CD4-positive, alpha-beta T cell treated with Interferon alpha-2 for 1 hour (primary cell): ENCODE results near the gene SIT1.
"Not testable (repeated sequence)": the region's sequence is repeated elsewhere in the genome, so short reads cannot be mapped to it uniquely, and the experiment has no call there.

Experiments
- DNase-seq, 2 donors: peaks; one replicate each; pipeline ENCODE4 v3.0.0-alpha.2; 2020 to 2022

Gene SIT1

GRCh38 chr9:35659340-35659739 is 8.6 kb upstream of the SIT1 start:
- DNase-seq: no peak

- no peak for DNase-seq
These were observed 8.2 kb upstream of the SIT1 start for GRCh38 chr9:35658968-35659220.

- DNase-seq: peak; percentile 86 to 87
These were observed 7.6 kb upstream of the SIT1 start, which contains the start of gene CCDC107 for GRCh38 chr9:35658137-35658967. Gene CCDC107, plus strand, starts transcription at chr9:35658292. Its CDS starts 88 bp downstream, at chr9:35658380.

- DNase-seq: peak; percentile 92
These were observed 6.9 kb upstream of the SIT1 start, which contains the start of gene RMRP for GRCh38 chr9:35657546-35658136. Gene RMRP, minus strand, starts transcription at chr9:35658019.

GRCh38 chr9:35656831-35657545 is 6.3 kb upstream of the SIT1 start:
- no peak for DNase-seq

- DNase-seq: no peak
These were observed 5.6 kb upstream of the SIT1 start for GRCh38 chr9:35656348-35656747.

- DNase-seq: no peak
These were observed 2.9 kb upstream of the SIT1 start for GRCh38 chr9:35653611-35654010.

- no peak for DNase-seq
These were observed 2.1 kb upstream of the SIT1 start for GRCh38 chr9:35652829-35653209.

- no peak for DNase-seq
These were observed 1.5 kb upstream of the SIT1 start for GRCh38 chr9:35651956-35652828.

- DNase-seq: peak in 1 of 2 donors; percentile 55
These were observed 1.0 kb downstream of the SIT1 start for GRCh38 chr9:35649431-35650340.

- DNase-seq: peak; percentile 90 to 93
These were observed 4.0 kb downstream of the SIT1 start for GRCh38 chr9:35646533-35647265.

- DNase-seq: no peak
These were observed 4.6 kb downstream of the SIT1 start for GRCh38 chr9:35646153-35646532.

- DNase-seq: not testable (repeated sequence)
These were observed 5.0 kb downstream of the SIT1 start for GRCh38 chr9:35645736-35646135.

- DNase-seq: no peak
These were observed 7.7 kb downstream of the SIT1 start for GRCh38 chr9:35643046-35643445.

- DNase-seq: not testable (repeated sequence)
These were observed 9.3 kb downstream of the SIT1 start for GRCh38 chr9:35641478-35641877.

- DNase-seq: not testable (repeated sequence)
These were observed 10.3 kb downstream of the SIT1 start for GRCh38 chr9:35640431-35640830.

GRCh38 chr9:35639631-35640030 is 11.1 kb downstream of the SIT1 start:
- no peak for DNase-seq

GRCh38 chr9:35639225-35639624 is 11.5 kb downstream of the SIT1 start:
- DNase-seq: not testable (repeated sequence)

- peak; percentile 35 to 64 for DNase-seq
These were observed 12.0 kb downstream of the SIT1 start for GRCh38 chr9:35638751-35639150.

GRCh38 chr9:35637427-35637955 is 13.2 kb downstream of the SIT1 start:
- not testable (repeated sequence) for DNase-seq

- DNase-seq: not testable (repeated sequence)
These were observed 13.9 kb downstream of the SIT1 start for GRCh38 chr9:35636877-35637246.
